GM23248 (cell line): ENCODE data around the gene ABHD12B. TPM values are rescaled to one million over a fixed set of nuclear protein-coding genes. Genes with fewer than 3 reads are reported as not detected.

Experiments used
- DNase-seq: peaks from one replicate; pipeline ENCODE4 v3.0.0-alpha.2; 2015
- H2AFZ ChIP-seq: fragments of 200-600 bp; sonication (generic); 2 replicates; pipeline ENCODE4 v1.6.1; 2016; ENCODE audit warnings: antibody characterized with exemption
- H3F3A ChIP-seq: fragments of 200-600 bp; sonication (generic); 2 replicates; pipeline ENCODE4 v1.6.1; 2016; ENCODE audit warnings: mild to moderate bottlenecking, antibody characterized with exemption, mixed run types; ENCODE audit not compliant: insufficient read depth
- H3K27ac ChIP-seq: fragments of 200-600 bp; sonication (generic); 2 replicates; pipeline ENCODE4 v1.5.1; 2016; ENCODE audit warnings: mild to moderate bottlenecking
- H3K27me3 ChIP-seq: fragments of 200-600 bp; sonication (generic); replicated peaks from 2 replicates; pipeline ENCODE4 v1.6.1; 2016; ENCODE audit warnings: mild to moderate bottlenecking; ENCODE audit not compliant: insufficient read depth
- H3K36me3 ChIP-seq: fragments of 200-600 bp; sonication (generic); 2 replicates; pipeline ENCODE4 v1.6.1; 2016; ENCODE audit warnings: low read depth, mild to moderate bottlenecking
- H3K4me1 ChIP-seq: fragments of 200-600 bp; sonication (generic); 2 replicates; pipeline ENCODE4 v1.6.1; 2016; ENCODE audit warnings: mild to moderate bottlenecking; ENCODE audit not compliant: insufficient read depth
- H3K4me2 ChIP-seq: fragments of 200-600 bp; sonication (generic); one replicate; pipeline ENCODE4 v1.6.1; 2016; ENCODE audit warnings: mild to moderate bottlenecking; ENCODE audit not compliant: unreplicated experiment
- H3K4me3 ChIP-seq: fragments of 200-600 bp; sonication (generic); 2 replicates; pipeline ENCODE4 v1.5.1; 2016; ENCODE audit warnings: mild to moderate bottlenecking
- H3K79me2 ChIP-seq: fragments of 200-600 bp; sonication (generic); 2 replicates; pipeline ENCODE4 v1.6.1; 2016; ENCODE audit warnings: mild to moderate bottlenecking; ENCODE audit not compliant: insufficient read depth
- H3K9ac ChIP-seq: fragments of 200-600 bp; sonication (generic); 2 replicates; pipeline ENCODE4 v1.6.1; 2016; ENCODE audit warnings: mild to moderate bottlenecking
- H3K9me2 ChIP-seq: fragments of 200-600 bp; sonication (generic); 2 replicates; pipeline ENCODE4 v1.6.1; 2016; ENCODE audit warnings: mixed run types, mild to moderate bottlenecking, moderate library complexity; ENCODE audit not compliant: insufficient read depth
- H3K9me3 ChIP-seq: fragments of 200-600 bp; sonication (generic); one replicate; pipeline ENCODE4 v1.6.1; 2017; ENCODE audit warnings: low read depth
- H4K20me1 ChIP-seq: fragments of 200-600 bp; sonication (generic); 2 replicates; pipeline ENCODE4 v1.6.0; 2016; ENCODE audit not compliant: insufficient read depth
- EZH2 ChIP-seq: fragments of 200-600 bp; sonication (generic); IDR thresholded peaks from 2 replicates; pipeline ENCODE4 v1.6.1; 2018; ENCODE audit warnings: antibody characterized with exemption, mild to moderate bottlenecking; ENCODE audit not compliant: insufficient read depth, poor library complexity, severe bottlenecking
- EZH2phosphoT487 ChIP-seq: fragments of 200-600 bp; sonication (generic); IDR thresholded peaks from 2 replicates; pipeline ENCODE4 v1.6.1; 2018; ENCODE audit warnings: antibody characterized with exemption, moderate library complexity, mild to moderate bottlenecking, low read depth; ENCODE audit not compliant: insufficient read depth
- WGBS, 2 experiments: methylation state at CpG; one replicate each; pipeline ENCODE4 v1.1.6; 2015 to 2017; ENCODE audit warnings: low lambda C conversion rate in 2 of 2, low coverage in 1 of 2; ENCODE audit errors: missing lambda C conversion rate in 2 of 2; 5-methylcytosine and 5-hydroxymethylcytosine counted together
- in situ Hi-C: fragments of 300-500 bp; cut with MboI; formaldehyde crosslinking; loops from 2 replicates; pipeline ENCODE4 v1.15.0; 2020
- polyA plus RNA-seq: library from polyadenylated mRNA; unstranded; fragments of >200 nt; fragmentation: Nextera tagmentation; extraction: Ambion mirVana; gene quantifications from 2 replicates; pipeline ENCODE4 v1.2.1, GENCODE V29; 2016
- total RNA-seq: library from RNA; depleted of rRNA; stranded (reverse); fragments of >200 nt; shearing (Covaris generic); gene quantifications from 2 replicates; pipeline ENCODE4 v1.2.3, GENCODE V29; 2014

The ABHD12B gene
- total and polyA plus RNA-seq, 2 experiments from 2014 or later = 0.31 TPM; not detected in 1

GRCh38 chr14:50837271-50837670 is 34.6 kb upstream of the ABHD12B start:
- TF ChIP-seq EZH2phosphoT487 (no peak), EZH2 (no peak)
- Histone ChIP-seq H2AFZ (no peak overlapping the region), H3K79me2 (no peaks in the 10 kb centered on the region), H3K27ac (no peak overlapping the region), H3K4me1 (no peaks in the 10 kb centered on the region), H4K20me1 (no peaks in the 10 kb centered on the region), H3K27me3 (no peaks in the 10 kb centered on the region), H3K9me3 (no peaks in the 10 kb centered on the region), H3K36me3 (no peaks in the 10 kb centered on the region), H3K9me2 (no peaks in the 10 kb centered on the region), H3K4me3 (no peak overlapping the region), H3F3A (peaks cover under 1% of the 10 kb centered on the region; the same call in 1 of the 2 replicates), H3K9ac (no peak overlapping the region), H3K4me2 (no peak overlapping the region)
- in situ Hi-C loops = no loop called here
- DNase-seq = no peak
- 72 to 76% methylated on average over 10 of the region's 10 CpGs for WGBS, 2 experiments

DNA sequence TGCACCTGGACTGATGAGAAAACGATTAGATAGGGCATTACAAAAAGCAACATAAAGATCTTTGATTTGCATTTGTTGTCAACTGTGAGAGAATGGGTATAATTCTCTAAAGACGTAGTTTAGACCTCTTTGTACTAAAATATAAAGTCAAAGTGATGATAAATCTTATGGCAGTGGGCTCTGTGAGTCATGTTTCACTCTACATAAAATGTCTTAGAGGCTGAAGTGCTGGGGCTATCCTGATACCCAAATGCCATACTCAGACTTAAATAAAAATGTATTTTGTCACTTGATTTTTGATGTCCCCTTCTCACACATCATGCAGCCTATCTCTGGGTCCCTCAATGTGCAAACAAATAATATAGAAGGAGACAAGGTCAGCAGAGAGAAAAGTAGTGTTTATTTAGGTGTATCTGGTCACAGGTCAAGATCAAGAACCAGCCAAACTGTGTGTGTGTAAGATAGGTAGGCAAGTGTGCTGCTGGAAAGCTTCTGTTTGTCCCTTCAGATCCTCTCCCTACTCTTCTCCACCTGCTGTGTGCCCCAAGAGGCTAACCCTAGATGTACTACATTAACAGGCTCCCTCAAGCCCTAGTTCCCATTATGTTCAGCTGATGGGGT is 33.9 kb upstream of the ABHD12B start:
- in situ Hi-C loops = no loop called here
- 88 to 93% methylated on average over 2 of the region's 2 CpGs for WGBS, 2 experiments
- TF ChIP-seq EZH2phosphoT487 = no peak
- TF ChIP-seq EZH2 = no peak

GRCh38 chr14:50839048-50839447 is 32.8 kb upstream of the ABHD12B start:
- in situ Hi-C loops = no loop called here
- WGBS, 2 experiments = 8 to 27% methylated on average over 1 of the region's 1 CpG
- Histone ChIP-seq H4K20me1 (no peaks in the 10 kb centered on the region), H2AFZ (no peak overlapping the region), H3K27me3 (no peaks in the 10 kb centered on the region), H3F3A (no peaks in the 10 kb centered on the region), H3K9me3 (no peaks in the 10 kb centered on the region), H3K79me2 (no peaks in the 10 kb centered on the region), H3K36me3 (no peaks in the 10 kb centered on the region), H3K9ac (no peak overlapping the region), H3K9me2 (no peaks in the 10 kb centered on the region), H3K4me1 (no peaks in the 10 kb centered on the region), H3K27ac (no peak overlapping the region), H3K4me2 (no peak overlapping the region), H3K4me3 (no peak overlapping the region)
- TF ChIP-seq EZH2 = no peak
- TF ChIP-seq EZH2phosphoT487 = no peak
- DNase-seq = peak; percentile 43

More for the DNA sequence above, 33.9 kb upstream of the ABHD12B start:
- H3K4me2 ChIP-seq = no peak overlapping the region
- no peaks in the 10 kb centered on the region for H3K4me1 ChIP-seq
- H4K20me1 ChIP-seq = no peaks in the 10 kb centered on the region
- H3K79me2 ChIP-seq = no peaks in the 10 kb centered on the region
- H3F3A ChIP-seq = no peaks in the 10 kb centered on the region
- H3K27ac ChIP-seq = no peak overlapping the region
- H3K36me3 ChIP-seq = no peaks in the 10 kb centered on the region
- no peak overlapping the region for H3K4me3 ChIP-seq
- H2AFZ ChIP-seq = no peak overlapping the region
- no peaks in the 10 kb centered on the region for H3K27me3 ChIP-seq
- H3K9me2 ChIP-seq = no peaks in the 10 kb centered on the region
- H3K9me3 ChIP-seq = no peaks in the 10 kb centered on the region
- no peak overlapping the region for H3K9ac ChIP-seq
- no peak for DNase-seq

DNA sequence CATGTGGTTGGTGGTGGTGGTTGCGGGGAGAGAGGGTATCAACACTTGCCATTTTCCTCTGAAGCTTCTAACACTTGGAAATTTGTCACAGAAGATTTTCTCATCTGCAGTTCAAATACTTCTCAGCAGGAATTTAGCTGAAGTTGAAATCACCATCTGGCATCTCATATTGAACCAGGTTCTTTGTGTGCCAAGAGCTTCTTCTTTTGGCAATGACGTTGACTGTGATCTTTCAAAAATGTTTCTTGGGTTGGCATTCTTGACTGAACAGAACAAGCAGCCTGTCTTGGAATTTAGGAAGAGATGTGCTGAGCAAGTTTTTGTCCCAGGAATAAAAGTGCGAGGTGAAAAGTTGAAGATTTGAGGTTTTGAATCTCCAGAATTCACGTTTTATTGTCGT is 32.2 kb upstream of the ABHD12B start:
- TF ChIP-seq EZH2phosphoT487 (no peak), EZH2 (no peak)
- no peaks in the 10 kb centered on the region for H3K79me2 ChIP-seq
- no peak overlapping the region for H3K27ac ChIP-seq
- no peaks in the 10 kb centered on the region for H3K4me1 ChIP-seq
- H3K36me3 ChIP-seq = no peaks in the 10 kb centered on the region
- H3K4me2 ChIP-seq = no peak overlapping the region
- WGBS, 2 experiments = 32 to 34% methylated on average over 5 of the region's 5 CpGs
- H3K9ac ChIP-seq = no peak overlapping the region
- no peaks in the 10 kb centered on the region for H3F3A ChIP-seq
- H4K20me1 ChIP-seq = no peaks in the 10 kb centered on the region
- no peak for DNase-seq
- H3K4me3 ChIP-seq = no peak overlapping the region
- no peak overlapping the region for H2AFZ ChIP-seq
- in situ Hi-C loops = no loop called here
- no peaks in the 10 kb centered on the region for H3K9me3 ChIP-seq
- no peaks in the 10 kb centered on the region for H3K27me3 ChIP-seq
- no peaks in the 10 kb centered on the region for H3K9me2 ChIP-seq
